Stimulated activated CD4-positive, alpha-beta T cell treated with anti-CD3 and anti-CD28 coated beads, Interleukin-4, amount 100 ng/mL, for 4 hours (primary cell): ENCODE data around the gene ONECUT3.
"Not testable (repeated sequence)": the region's sequence is repeated elsewhere in the genome, so short reads cannot be mapped to it uniquely, and the experiment has no call there.

ENCODE experiments used
- DNase-seq, 2 experiments: peaks; one replicate each; pipeline ENCODE4 v3.0.0-alpha.2; 2020

ONECUT3 gene

DNA sequence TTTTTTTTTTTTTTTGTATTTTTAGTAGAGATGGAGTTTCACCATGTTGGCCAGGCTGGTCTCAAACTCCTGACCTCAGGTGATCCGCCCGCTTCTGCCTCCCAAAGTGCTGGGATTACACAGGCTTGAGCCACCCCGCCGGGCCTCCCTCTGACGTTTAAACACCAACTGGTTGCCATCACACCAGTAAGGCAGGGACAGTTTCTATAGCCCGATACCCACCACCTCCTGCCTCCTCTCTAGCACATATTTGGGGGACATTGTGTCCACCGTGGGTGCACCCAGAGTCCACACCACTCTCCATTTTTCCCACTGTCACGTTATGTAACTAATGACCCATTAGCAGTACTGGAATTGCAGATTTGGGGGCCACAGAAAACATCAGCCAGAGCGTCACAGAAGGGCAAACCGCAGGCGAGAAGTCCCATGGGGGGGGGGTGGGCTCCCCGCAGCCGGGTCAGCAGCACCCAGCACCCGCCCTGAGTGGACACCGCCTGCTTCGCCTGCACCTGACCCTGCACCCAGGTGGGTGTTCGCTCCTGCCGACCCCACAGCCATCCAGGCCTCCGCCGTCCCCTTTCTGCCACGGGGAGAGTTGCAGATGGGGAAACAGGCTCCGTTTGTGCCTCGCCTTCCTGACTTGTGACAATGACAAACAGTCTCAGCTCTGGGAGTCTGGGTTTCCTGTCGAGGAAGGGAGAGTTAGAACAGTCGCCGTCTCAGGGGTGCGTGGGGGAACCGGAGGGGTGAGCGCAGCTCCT lies 3.6 kb downstream of the ONECUT3 start:
- no peak for DNase-seq

DNA sequence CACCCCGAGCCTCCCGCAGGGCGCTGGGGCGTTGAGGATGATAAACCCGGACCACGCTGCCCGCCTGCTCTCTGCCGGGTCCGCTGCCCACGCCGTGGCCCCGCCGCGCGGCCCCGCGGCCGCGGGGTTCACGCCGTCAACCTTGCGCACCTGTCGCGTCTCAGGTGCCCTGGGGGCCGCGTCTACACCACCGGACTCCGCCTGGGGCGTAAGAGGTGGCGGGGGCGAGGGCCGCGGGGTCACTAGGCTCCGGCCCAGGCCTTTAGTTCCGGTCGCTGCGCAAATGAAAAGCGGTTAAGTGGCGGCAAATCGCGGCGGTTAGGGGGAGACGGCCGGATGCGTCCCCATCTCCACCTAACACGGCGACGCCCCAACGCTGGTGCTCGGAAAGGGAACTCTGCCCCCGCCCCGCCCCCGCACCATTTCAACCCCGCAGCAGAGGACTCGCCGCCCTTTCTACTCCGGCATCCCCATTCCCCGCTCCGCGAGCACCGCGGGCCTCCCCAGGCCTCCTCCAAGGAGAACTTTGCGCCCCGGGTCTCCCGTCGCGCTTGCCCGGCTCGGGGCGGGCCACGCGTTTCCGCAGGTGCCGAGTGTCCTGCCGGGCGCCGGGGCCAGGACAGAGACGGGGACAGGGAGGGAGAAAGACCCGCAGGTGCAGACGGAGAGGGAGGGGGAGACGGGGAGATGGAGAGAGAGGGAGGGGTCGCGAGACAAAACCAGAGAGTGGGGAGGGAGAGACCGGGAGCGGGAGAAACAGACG lies 4.3 kb downstream of the ONECUT3 start:
- no peak for DNase-seq

DNA sequence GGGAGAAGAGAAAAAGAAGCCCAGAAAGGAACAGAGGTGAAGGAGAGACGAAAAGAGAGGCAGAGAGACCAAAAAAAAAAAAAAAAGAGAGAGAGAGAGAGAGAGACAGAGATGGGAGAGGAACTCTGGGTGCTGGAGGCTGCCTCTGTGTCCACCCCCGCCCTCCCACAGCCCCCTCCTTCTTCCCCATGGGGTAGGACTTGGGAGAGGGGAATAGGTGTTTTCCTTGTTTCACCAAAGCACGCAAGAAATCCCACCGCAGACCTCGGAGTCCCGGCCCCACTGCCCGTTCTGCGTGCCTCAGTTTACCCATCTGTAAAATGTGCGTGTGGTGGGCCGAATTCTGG lies 4.9 kb downstream of the ONECUT3 start:
- DNase-seq, result no peak

DNA sequence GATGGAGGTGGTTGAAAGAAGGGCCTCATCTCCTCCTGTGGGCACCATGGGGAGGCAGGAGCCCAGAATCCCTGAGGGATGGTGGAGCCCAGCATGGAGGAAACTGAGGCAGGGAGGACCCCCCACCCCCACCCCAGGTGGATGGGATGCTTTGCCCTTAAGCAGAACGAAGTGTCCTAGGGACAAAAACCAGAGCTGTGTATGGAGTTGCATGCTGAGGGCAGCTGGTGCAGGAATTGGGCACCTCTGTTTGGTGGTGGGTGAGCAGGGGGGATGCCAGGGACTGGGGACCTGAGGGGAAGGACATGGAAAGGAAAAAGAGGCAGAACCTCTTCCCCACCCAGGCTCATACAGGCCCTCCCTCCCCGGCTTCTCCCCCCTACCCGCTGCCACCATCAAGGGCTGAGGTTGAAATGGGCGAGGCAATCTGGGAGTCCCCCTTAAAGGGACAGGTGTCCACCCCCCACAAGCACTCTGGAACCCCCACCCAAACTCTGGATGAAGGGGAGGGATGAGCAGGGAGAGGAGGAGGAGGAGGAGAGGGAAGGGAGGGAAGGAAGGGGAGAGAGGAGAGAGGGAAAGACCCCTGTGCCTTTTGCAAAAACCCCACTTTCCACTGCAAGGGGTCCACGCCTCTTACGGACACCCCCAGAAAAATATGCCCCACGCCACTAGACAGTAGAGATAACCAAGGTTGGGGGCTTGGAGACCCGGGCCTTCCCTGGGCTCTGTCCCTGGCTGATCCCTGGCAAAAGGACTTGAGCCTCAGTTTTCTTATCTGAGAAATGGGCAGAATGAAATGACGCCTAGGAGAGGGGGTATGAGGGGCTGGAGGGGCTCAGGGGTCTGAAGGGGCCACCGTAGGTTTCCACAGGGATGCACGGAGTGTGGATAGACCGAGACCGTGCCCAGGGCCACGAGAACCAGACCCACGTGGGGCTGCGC lies 5.9 kb downstream of the ONECUT3 start:
- no peak for DNase-seq

DNA sequence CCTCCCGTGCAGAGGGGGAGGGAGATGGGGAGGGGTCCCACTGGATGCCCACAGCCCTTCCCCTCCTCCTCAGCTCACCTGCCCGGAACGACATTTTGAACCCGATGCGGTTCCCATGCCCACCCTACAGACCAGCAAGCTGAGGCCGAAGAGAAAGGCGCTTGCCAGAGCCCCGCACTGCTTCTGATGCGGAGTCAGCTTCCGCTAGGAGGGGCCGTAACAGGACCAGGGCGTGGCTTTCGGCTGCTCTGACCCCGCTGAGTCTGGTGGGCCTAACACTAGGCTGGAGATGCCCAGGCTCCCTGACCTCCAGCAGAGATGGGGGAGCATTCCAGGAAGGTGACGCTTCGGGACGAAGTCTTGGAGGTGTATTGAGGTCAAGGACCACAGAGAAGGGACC lies 6.7 kb downstream of the ONECUT3 start:
- DNase-seq, result no peak

DNA sequence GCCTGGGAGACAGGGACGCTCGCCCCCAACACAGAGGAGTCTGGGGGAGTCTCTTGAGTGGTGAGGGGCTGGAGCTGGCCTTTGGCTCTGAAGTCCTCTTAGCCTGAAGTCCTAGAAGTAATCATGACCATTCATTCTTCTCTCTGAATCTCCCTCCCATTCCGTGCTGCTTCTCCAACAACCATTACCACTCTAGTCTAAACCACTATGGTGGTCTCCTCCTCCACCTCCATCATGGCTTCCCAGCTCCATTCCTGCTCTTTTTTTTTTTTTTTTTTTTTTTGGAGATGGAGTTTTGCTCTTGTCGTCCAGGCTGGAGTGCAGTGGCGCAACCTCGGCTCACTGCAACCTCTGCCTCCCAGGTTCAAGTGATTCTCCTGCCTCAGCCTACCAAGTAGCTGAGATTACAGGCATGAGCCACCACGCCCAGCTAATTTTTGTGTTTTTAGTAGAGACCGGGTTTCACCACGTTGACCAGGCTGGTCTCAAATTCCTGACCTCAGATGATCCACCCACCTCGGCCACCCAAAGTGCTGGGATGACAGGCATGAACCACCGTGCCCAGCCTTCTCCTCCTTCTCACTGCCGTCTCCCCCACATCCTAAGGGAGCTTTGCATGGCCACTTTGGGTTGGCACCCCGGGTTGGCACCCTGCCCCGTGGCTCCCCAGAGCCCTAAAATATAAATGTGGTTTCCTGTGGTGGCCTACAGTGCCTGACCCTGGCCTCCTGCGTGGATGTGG lies 7.7 kb downstream of the ONECUT3 start:
- not testable (repeated sequence) for DNase-seq

DNA sequence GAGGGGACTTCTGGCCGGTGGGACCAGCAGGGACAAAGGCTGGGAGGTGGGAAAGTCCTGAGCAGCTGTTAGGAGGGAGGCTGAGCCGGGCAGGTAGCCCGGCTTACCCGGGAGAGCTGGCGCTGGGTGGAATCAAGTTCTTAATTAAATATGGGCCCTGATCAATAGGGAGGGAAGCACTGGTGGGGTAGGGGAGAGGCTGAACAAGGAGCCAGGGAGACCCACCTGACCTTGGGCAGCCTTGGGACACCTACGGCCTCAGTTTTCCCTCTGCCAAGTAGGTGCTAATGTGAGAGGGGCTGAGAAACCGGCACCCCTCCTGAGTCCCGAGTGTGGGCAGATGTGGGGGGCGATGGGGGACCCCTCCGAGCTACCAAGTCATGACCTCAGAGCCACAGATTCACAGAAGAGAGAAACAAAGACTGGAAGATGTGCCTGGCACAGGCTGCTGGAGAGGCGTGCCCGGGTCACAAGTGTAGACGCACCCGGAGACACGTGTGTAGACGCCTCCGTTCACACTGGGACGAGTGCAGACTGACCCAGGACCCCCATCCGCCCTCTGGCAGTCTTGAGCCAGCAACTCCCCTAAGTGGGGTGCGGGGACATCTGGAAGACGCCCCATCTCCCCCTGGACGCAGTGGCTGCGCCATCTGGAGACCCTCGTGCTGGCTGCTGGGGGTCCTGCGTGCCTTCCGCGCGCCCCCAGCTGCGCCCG lies 8.4 kb downstream of the ONECUT3 start:
- DNase-seq, result no peak

DNA sequence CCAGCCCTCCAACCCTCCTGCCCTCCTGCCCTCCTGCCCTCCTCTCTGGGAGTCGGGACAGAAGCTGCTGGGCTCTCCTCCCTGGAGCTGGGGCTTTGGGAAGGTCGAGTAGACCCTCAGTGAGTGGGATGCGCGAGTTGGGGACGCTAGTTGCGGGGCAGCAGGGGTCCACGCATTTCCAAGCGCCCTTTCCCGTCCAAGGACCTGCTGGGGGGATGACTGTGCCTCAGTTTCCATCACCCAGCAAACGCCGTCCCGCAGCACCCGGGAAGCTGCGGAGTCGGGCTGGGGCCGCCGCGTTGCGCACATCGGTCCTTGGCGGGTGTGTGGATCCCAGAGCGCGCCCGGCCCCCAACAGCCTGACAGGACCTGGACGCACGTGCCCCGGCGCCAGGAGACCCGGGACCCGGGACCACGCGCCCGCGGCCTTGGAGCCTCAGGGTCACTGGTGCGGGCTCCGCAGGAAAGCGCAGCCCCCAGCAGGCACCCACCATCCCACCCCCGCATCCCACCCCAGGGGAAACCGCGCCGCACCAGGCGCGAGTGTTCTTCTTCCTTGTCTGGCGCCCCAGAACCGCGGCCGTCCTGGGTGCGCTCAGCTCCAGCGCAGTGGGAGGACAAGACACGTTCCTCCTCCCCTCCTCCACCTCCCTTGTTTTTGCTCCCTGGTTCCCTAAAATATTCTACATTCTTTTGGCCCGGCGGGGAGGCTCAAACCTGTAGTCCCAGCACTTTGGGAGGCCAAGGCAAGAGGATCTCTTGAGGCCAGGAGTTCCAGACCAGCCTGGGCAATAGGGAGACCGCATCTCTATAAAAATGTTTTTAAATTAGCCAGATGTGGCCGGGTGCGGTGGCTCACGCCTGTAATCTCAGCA lies 9.2 kb downstream of the ONECUT3 start:
- DNase-seq, result no peak

DNA sequence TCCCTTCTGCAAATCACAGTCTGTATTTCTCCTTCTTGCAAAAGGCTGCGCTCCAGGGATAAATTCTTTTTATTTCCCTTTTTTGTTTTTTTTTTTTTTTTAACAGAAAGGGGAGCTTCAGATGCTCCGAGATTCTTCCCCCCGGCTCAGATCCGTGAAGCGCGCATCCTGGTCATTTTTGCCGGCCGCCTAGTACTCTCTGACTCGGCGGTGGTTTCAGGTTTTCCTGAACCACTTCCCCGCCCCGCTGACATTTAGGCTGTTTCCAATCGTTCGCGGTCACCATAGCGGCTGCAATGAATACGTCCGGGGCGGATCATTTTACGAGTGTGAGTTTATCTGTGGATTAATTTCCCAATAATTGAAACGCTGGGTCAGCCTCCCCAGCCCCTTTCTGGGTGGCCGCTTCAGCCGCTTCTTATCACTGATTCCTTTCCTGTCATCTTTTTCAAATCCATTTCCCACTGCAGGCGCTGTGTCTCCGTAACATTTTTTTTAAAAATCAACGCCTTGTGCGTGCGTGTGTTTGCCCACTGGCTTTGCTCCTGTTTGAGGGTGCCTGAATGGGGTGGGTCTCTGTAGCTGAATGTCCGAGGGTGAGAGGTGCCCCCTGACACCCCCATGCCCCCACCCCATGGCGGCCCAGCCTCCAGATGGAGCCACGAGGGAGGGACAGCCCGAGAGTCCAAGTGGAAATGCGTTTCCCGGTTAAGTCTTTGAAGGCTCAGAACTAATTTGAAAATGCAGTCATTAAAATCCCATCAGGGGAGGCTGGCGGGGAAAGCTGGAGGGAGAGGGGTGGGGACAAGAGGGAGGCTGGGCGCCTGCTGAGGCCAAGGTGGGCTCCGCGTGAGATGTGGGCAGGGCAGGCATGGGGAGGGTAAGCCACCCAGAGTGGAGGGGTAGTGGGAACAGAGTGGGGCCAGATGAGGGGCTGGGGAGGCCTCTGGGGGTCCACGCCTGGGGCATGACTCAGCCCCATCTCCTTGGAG lies 10.6 kb downstream of the ONECUT3 start:
- no peak for DNase-seq

DNA sequence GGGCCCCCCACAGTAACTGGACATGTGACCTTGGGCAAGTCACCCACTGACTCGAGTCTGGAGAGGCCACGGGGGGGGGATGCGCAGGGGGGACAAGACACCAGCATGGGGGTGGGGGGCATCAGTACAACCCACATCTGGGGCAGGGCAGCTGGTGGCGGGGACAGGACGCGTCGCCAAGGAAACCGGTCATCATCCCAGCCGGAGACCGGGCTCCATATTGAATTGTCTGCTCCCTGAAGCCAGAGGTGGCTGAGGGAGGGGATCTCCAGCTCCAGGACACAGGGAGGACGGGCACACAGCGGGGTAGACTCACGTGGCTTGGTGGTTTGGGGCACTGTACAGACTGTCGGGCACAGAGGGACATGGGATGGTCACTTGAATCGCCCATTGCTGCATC lies 11.4 kb downstream of the ONECUT3 start:
- no peak for DNase-seq

DNA sequence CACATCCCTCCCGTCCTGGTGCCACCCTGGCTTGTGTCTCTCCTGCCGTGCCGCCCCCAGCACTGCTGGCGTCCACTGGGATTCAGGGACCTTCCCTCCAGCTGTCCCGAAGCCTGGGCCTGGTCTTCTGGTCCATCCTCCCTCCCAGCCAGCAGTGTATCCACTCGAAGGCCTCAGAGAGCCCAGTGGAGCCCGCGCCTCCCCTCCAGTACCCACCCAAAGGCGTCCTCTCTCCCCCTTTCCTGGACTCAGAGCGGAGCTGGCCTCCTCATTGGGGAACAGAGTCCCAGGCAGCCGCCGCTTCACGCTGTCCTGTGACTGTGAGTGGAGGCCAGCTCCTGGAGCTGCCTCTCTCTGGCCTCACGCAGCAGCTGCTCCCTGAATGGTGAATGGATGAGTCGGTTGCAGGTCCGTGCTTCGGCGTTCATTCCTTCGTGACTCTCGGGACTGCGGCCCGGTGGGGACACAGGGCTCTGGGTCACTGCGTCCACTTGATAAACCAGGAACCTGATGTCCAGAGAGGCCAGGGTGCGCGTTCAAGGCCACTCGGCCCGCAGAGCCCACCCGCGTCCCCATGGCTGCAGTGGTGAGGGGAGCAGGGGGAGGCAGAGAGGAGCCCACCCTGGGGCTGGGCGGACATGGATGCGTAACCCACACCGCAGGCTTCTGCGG lies 12.1 kb downstream of the ONECUT3 start:
- DNase-seq, result no peak

DNA sequence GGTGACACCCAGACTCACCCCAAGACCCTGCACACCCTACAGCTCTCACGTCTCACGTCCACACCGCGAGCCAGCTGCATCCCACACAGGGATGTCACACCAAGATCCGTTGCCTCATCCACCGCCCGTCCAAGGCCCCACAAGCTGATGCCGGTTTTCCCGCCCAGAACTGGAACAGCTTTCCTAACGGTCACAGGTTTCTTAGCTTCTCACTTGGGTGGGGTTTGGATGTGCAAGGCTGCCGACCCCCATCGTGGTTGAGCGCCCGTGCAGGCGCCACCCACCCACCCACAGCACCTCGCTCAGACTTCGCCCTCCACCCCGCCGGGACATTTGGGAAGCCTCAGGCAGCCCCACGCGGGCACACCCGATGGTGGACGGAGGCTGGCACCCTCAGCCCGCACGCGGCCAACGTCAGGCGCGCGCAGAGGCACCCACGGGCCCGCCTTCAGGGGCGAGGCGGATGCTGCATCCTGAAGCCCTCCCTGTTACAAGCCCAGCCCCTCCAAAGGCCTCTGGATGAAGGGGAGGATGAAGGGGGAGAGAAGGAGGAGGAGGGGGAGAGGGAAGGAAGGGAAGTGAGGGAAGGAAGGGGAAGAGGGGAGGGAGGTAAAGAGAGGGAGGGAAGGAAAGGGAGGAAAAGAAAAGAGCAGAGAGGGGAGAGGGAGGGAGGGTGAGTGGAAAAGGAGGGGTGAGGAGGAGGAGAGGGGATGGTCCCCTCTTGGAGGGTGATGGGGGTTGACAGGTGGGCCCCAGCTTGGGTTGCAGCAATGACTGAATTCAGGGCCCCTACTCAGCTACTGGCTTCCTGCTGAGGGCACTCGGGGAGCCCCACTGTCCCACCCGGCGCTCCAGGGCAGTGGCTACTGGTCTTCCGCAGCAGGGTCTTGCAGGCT lies 12.8 kb downstream of the ONECUT3 start:
- DNase-seq, result no peak

DNA sequence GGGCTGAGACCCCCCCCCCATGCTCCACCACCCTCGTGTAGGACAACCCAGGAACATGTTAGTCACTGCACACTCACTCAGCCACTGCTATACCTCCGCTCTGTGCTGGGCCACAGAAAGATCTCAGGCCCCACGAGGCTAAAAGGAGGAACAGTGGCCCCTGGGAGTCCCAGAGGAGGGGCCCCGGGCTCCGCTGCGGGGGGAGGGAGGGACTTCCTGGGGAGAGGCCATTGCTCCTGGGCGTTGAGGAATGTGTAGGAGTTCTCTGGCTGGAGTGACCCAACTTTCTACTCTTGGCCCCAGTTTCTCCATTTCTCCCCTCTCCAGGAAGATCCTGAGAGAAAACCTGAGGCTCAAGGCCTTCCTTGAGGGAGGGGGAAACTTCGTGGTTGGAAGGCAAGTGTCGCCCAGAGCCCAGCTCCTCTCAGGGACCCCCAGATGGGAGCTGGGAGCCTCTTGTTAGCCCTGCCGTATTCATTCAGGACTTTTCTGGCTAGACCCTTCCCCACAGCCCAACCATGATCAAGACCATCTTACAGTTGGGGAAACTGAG lies 13.6 kb downstream of the ONECUT3 start:
- DNase-seq, result no peak

DNA sequence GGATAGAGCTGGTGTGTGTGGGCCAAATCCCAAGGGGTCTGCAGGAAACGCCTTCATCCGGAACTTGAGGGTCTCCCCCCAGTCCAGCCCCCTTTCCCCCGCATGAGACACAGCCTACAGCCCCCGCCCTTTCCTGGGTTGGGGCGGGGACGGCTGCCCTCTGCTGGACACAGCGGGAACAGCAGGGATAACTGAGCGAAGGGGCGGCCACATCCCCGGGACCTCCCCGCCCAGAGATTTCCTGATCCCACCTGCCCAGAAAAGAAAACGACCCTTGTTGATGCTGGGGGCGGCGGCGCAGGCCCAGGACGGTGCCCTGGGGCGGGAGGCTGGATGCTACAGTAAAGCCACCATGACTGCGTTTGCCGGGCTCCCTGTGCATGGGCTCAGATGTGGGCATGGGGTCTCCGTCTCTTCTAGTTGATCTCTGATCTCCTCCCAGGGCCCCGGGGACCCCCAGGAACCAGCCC lies 14.2 kb downstream of the ONECUT3 start:
- peak; percentile 35 to 67 for DNase-seq

DNA sequence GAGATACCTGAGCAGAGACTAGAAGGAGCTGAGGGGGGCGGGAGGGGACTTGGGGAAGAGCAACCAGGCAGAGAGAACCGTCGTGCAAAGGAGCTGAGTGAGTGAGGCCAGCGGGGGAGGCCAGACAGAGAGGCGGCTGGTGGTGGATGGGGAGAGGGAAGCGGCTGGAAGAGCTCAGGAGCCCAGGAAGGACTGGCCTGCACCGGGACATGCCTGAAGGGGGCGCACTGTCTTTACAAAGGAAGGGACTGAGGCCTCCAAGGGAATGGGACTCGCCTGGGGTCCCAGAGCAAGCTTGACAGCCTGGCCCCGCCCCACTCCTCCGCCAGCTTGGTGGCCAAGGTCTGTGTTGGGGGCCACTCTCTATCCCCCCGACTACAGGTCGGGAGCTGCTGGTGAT lies 14.9 kb downstream of the ONECUT3 start:
- DNase-seq, result no peak

DNA sequence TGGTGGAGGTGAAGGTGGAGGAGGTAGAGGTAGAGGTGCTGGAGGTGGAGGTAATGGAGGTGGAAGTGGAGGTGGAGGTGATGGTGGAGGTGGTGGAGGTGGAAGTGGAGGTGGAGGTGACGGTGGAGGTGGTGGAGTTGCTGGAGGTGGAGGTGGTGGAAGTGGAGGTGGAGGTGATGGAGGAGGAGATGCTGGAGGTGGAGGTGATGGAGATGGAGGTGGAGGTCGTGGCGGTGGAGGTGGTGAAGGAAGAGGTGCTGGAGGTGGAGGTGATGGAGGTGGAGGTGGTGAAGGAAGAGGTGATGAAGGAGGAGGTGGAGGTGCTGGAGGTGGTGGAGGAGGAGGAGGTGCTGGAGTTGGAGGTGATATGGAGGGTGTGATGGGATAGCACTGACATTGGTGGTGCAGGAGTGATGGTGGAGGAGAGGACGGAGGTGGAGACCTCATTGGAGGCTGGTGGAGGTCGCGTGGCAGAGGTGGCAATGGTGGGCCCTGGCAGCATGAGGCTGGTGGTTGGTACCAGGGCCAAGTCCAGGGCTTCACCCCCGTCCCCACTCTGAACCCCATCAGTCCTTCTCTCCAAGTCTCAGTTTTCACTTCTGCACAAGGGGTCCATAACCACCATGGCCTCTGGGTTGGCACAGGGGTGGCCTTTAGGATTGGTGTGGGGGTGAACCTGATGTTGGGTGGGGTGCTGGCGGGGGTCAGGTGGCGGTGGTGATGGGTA lies 15.8 kb downstream of the ONECUT3 start:
- DNase-seq, result no peak

DNA sequence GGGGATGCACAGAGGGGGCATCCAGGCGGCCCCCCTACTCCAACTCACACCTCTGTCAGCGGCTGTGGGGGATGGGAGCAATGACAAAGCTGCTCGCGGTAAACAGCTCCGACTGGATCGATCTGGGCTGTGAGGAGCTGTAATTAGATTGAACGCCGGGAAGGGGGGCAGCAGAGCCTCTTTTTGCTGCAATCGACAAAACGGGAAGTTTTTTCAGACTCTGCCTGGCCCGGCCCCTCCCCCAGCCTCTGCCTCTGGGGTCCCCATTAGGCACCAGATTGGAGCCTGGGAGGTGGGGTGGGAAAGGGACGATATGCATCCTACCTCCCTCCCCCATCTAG lies 16.3 kb downstream of the ONECUT3 start:
- DNase-seq, result no peak
